H1 (cell line): ENCODE measurements around the gene ANKRD40. TPM values are rescaled to one million over a fixed set of nuclear protein-coding genes. Genes with fewer than 3 reads are reported as not detected.

Experiments
- ASH2L ChIP-seq: fragments of 200-600, 300-600 bp; sonication (generic); IDR thresholded peaks from one replicate; pipeline ENCODE4 v1.7.1; 2017; ENCODE audit warnings: low read length
- JUND ChIP-seq: IDR thresholded peaks from 2 replicates; pipeline ENCODE4 v1.6.1; 2011; ENCODE audit warnings: mild to moderate bottlenecking, improper control_type of control experiment, low read length
- KDM1A ChIP-seq: fragments of 200-600, 300-600 bp; sonication (generic); IDR thresholded peaks from 2 replicates; pipeline ENCODE4 v1.7.1; 2016; ENCODE audit warnings: mild to moderate bottlenecking, low read length, borderline replicate concordance
- POU5F1 ChIP-seq: IDR thresholded peaks from 2 replicates; pipeline ENCODE4 v1.6.1; 2011; ENCODE audit warnings: low read depth, mild to moderate bottlenecking, low read length, moderate library complexity
- RAD21 ChIP-seq, 2 experiments: IDR thresholded peaks in 1 of 2; conservative IDR thresholded peaks in 1 of 2; 2 replicates each; pipeline ENCODE4 v1.6.1; 2011; ENCODE audit warnings: low read depth in 2 of 2, low read length in 2 of 2, improper control_type of control experiment in 1 of 2, inconsistent platforms in 1 of 2, mild to moderate bottlenecking in 1 of 2, moderate library complexity in 1 of 2
- RXRA ChIP-seq: IDR thresholded peaks from 2 replicates; pipeline ENCODE4 v1.6.1; 2011; ENCODE audit warnings: low read depth, mild to moderate bottlenecking, low read length, moderate library complexity; ENCODE audit not compliant: insufficient read depth
- SUZ12 ChIP-seq: fragments of 200-600 bp; sonication (generic); IDR thresholded peaks from 2 replicates; pipeline ENCODE4 v1.6.1; 2012; ENCODE audit warnings: mild to moderate bottlenecking, inconsistent platforms, low read length, moderate library complexity, mixed read lengths
- TBP ChIP-seq: IDR thresholded peaks from 2 replicates; pipeline ENCODE4 v1.6.1; 2011; ENCODE audit warnings: low read depth, low read length, improper control_type of control experiment
- YY1 ChIP-seq: IDR thresholded peaks from 2 replicates; pipeline ENCODE4 v1.6.1; 2011; ENCODE audit warnings: low read depth, mild to moderate bottlenecking, low read length
- polyA plus RNA-seq, 7 experiments: library from polyadenylated mRNA; depleted of rRNA in 3 of 7; stranded (reverse) in 5 of 7; unstranded in 2 of 7; fragments of >200 nt in 5 of 7; fragments of 200-250 nt in 2 of 7; gene quantifications; 1 replicate in 5 of 7; 2 replicates in 1 of 7; 4 replicates in 1 of 7; pipeline versions ENCODE4 v1.2.1 to v1.2.3, GENCODE V29; 2011 to 2013; ENCODE audit warnings: missing spikeins in 2 of 7, mixed read lengths in 2 of 7
- total RNA-seq: library from RNA; stranded (reverse); fragmentation: NEBNext Ultra II Directional; extraction: Animal tissue kit (Norgen Biotek cat#: 25700); gene quantifications from 2 replicates; pipeline ENCODE4 v1.2.1, GENCODE V29; 2021

ANKRD40 gene
- total and polyA plus RNA-seq, 2 of the 8 experiments (the other 6 are each of a cell fraction or from before 2014, with no cell fraction given): 26.1 to 50.1 TPM

GRCh38 chr17:50651661-50652060 is 56.1 kb downstream of the ANKRD40 start (continued):
- TF ChIP-seq JUND (no peak), YY1 (no peak), SUZ12 (no peak), RAD21 (IDR thresholded peaks at IDR 0.05 in 1 of 2, conservative IDR thresholded peaks at IDR 0.05 in 1 of 2; ENCODE audit: low read depth in 2 of 2, low read length in 2 of 2) (no peak), POU5F1 (no peak), RXRA (no peak), ASH2L (no peak), TBP (no peak), KDM1A (no peak)
